Endothelial cell of umbilical vein (primary cell): ENCODE data around the gene ITGA11. TPM values are rescaled to one million over a fixed set of nuclear protein-coding genes. Genes with fewer than 3 reads are reported as not detected.
A peak's percentile ranks its signal among the peaks of the same experiment; 100 is the strongest.

Experiments used
- BruUV-seq: library from RNA; stranded (reverse); fragments of 400-500 nt; replicated peaks from 2 replicates; lab custom pipeline; 2021; lab: Mats Ljungman, UMichigan
- CTCF ChIA-PET: fragments of 300-600, 350-600 bp; sonication (Branson Sonifier 250); formaldehyde crosslinking; loops from one replicate; lab custom pipeline; 2021; ENCODE audit warnings: antibody characterized with exemption, inconsistent platforms; lab: Charles Lee
- POLR2A ChIA-PET: fragments of 300-600, 350-600 bp; sonication (Branson Sonifier 250); formaldehyde crosslinking; loops from one replicate; lab custom pipeline; 2021; ENCODE audit warnings: antibody characterized with exemption, inconsistent platforms; lab: Charles Lee
- DNase-seq: peaks from one replicate; pipeline ENCODE4 v3.0.0-alpha.2; 2011; ENCODE audit warnings: low read depth, low spot score
- FAIRE-seq: peaks from 2 replicates; lab custom pipeline; 2011; peaks lifted over from hg19 to GRCh38; lab: Jason Lieb, UNC
- H2AFZ ChIP-seq: 2 replicates; pipeline ENCODE4 v1.6.0; 2012; ENCODE audit warnings: low read depth, low read length, control low read depth, inconsistent platforms
- H3K27ac ChIP-seq: 2 replicates; pipeline ENCODE4 v1.5.1; 2011; ENCODE audit warnings: low read depth, mild to moderate bottlenecking, control low read depth, low read length, moderate library complexity; ENCODE audit not compliant: insufficient read depth
- H3K27me3 ChIP-seq, 2 experiments: 2 replicates each; pipeline versions ENCODE4 v1.6.0 to v1.6.1; 2011; ENCODE audit warnings: low read length in 2 of 2, mixed read lengths in 1 of 2; ENCODE audit not compliant: control insufficient read depth in 2 of 2, insufficient read depth in 2 of 2
- H3K36me3 ChIP-seq, 2 experiments: 2 replicates in 1 of 2; 3 replicates in 1 of 2; pipeline ENCODE4 v1.5.1; 2011; ENCODE audit warnings: low read length in 2 of 2, mild to moderate bottlenecking in 1 of 2, moderate library complexity in 1 of 2; ENCODE audit not compliant: control insufficient read depth in 2 of 2, insufficient read depth in 2 of 2; ENCODE audit errors: extremely low read depth in 1 of 2
- H3K4me1 ChIP-seq: 3 replicates; pipeline ENCODE4 v1.5.1; 2011; ENCODE audit warnings: mild to moderate bottlenecking, low read length; ENCODE audit not compliant: control insufficient read depth, insufficient read depth; ENCODE audit errors: extremely low read depth
- H3K4me2 ChIP-seq: 2 replicates; pipeline ENCODE4 v1.6.1; 2011; ENCODE audit warnings: low read length, control low read depth, mixed read lengths; ENCODE audit not compliant: insufficient read depth
- H3K4me3 ChIP-seq, 3 experiments: fragments of 200-600 bp in 1 of 3; sonication (generic), shearing (Covaris generic) in 1 of 3; replicated peaks in 1 of 3; 2 replicates each; pipeline ENCODE4 v1.5.1; 2011 to 2016; ENCODE audit warnings: control low read depth in 3 of 3, low read length in 3 of 3, mild to moderate bottlenecking in 2 of 3, inconsistent platforms in 1 of 3, low read depth in 1 of 3, moderate library complexity in 1 of 3; ENCODE audit not compliant: insufficient read depth in 1 of 3
- H3K79me2 ChIP-seq: 2 replicates; pipeline ENCODE4 v1.6.0; 2012; ENCODE audit warnings: low read length, inconsistent platforms; ENCODE audit not compliant: control insufficient read depth, insufficient read depth
- H3K9ac ChIP-seq: replicated peaks from 2 replicates; pipeline ENCODE3; 2011; ENCODE audit warnings: low read length, control low read depth; ENCODE audit not compliant: insufficient read depth; ENCODE audit errors: extremely low read depth
- H3K9me1 ChIP-seq: replicated peaks from 3 replicates; pipeline ENCODE4 v1.6.0; 2011; ENCODE audit warnings: mild to moderate bottlenecking, low read length; ENCODE audit not compliant: control insufficient read depth, insufficient read depth; ENCODE audit errors: extremely low read depth
- H3K9me3 ChIP-seq: replicated peaks from 2 replicates; pipeline ENCODE4 v1.5.1; 2012; ENCODE audit warnings: low read length, inconsistent platforms; ENCODE audit not compliant: control insufficient read depth, insufficient read depth
- H4K20me1 ChIP-seq: replicated peaks from 2 replicates; pipeline ENCODE3; 2011; ENCODE audit warnings: mild to moderate bottlenecking, low read length; ENCODE audit not compliant: control insufficient read depth, insufficient read depth; ENCODE audit errors: extremely low read depth
- GATA2 ChIP-seq: IDR thresholded peaks from 2 replicates; pipeline ENCODE4 v1.7.0; 2011; ENCODE audit warnings: low read depth, mild to moderate bottlenecking, moderate library complexity, mixed read lengths, low read length; ENCODE audit not compliant: insufficient read length, insufficient read depth
- POLR2A ChIP-seq: IDR thresholded peaks from 2 replicates; pipeline ENCODE4 v1.6.1; 2012; ENCODE audit warnings: low read depth, mild to moderate bottlenecking, control low read depth, low read length
- POLR2AphosphoS5 ChIP-seq: IDR thresholded peaks from 2 replicates; pipeline ENCODE4 v1.6.1; 2012; ENCODE audit warnings: low read depth, mild to moderate bottlenecking, control low read depth, low read length, moderate library complexity; ENCODE audit not compliant: insufficient read depth
- dilution Hi-C: fragments of 300-500 bp; cut with MboI; formaldehyde crosslinking; loops from one replicate; pipeline ENCODE4 v1.15.0; 2019; ENCODE audit warnings: low sequenced_read_pairs; ENCODE audit not compliant: extremely low pct_ligation_motif_present
- intact Hi-C: fragments of 100-400 bp; cut with micrococcal nuclease; formaldehyde crosslinking; loops from one replicate; pipeline ENCODE4 v1.10.0; 2022
- polyA plus RNA-seq, 4 experiments: library from polyadenylated mRNA; depleted of rRNA in 3 of 4; stranded (reverse) in 3 of 4; unstranded in 1 of 4; fragments of >200 nt; gene quantifications; 2 replicates each; pipeline versions ENCODE4 v1.2.1 to v1.2.3, GENCODE V29; 2011 to 2012; ENCODE audit warnings: missing spikeins in 1 of 4
- total RNA-seq: library from RNA; stranded (reverse); gene quantifications from 2 replicates; pipeline ENCODE4 v1.2.3, GENCODE V29; 2021
- TF ChIP-seq, protein P1 (sequence below), 2 donors: IDR thresholded peaks; 1 replicate in 1 of 2; 2 replicates in 1 of 2; pipeline ENCODE4 v1.5.1; 2011; ENCODE audit warnings: low read length in 2 of 2, mild to moderate bottlenecking in 2 of 2, moderate library complexity in 2 of 2, control low read depth in 1 of 2, inconsistent platforms in 1 of 2, low read depth in 1 of 2; ENCODE audit not compliant: insufficient read depth in 1 of 2; ENCODE audit errors: extremely low read depth in 1 of 2

ITGA11 gene
- total and polyA plus RNA-seq, 2 donors (not counting 3 experiments of a cell fraction or from before 2014, with no cell fraction given) = 0.18 to 1.0 TPM

DNA sequence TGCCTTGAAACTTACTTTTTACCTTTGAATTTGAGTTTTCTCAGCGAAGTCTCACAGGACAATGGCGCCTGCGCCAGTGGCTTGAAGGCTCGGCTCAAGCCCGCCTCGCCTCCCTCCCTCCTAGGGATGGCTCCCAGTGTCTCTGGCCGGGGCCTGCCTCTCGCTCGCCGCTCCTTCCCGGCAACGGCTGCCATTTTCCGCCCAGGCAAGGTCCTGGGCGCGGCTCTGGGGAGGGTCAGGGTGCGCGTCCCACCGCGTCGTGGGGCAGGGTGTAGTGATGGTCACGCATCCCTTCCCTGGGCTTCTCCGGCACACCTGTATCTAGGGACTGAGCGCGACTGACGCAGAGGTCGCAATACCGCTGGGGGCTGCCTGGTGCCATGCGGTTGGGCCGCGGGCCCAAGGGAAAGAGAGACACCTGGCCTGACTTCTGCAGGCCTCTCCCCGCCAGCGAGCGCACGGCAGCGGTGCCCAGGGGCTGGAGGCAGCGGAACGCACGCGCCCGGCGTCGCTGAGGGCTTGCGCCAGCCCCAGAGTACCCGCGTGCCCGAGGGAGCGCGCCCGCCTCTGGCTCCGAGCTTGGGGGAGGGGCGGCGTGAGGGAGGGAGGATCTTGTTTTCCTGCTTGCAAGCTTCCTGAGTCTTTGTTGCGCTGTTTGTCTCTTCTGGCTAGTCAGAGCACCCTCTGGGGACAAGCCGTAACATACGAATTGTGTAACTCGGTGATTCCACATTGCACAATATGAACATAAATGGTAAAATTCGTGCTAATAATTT is 175.1 kb downstream of the ITGA11 start:
- dilution Hi-C loops = no loop called here
- H3K27me3 ChIP-seq = peaks cover 8 to 12% of the 10 kb centered on the region in 2 experiments
- no peaks in the 10 kb centered on the region for H3K79me2 ChIP-seq
- no peaks in the 10 kb centered on the region for H3K36me3 ChIP-seq
- DNase-seq (peak; percentile 76), FAIRE-seq (peak; percentile 90)
- no peaks in the 10 kb centered on the region for H3K9me1 ChIP-seq
- intact Hi-C loops = no loop called here
- no peak overlapping the region for H3K27ac ChIP-seq
- peak overlapping the region; percentile 31 for H3K9ac ChIP-seq
- peak overlapping the region; percentile 99 for H2AFZ ChIP-seq
- TF ChIP-seq POLR2AphosphoS5 (peak; percentile 62), POLR2A (no peak)
- BruUV-seq = no TSS peak
- CTCF ChIA-PET = interaction anchor here (1.2 to 1.3 kb wide), 5 partner anchors 9 to 417 kb away, joined by 3 to 11 read pairs (median 5); partner anchors contain the start of gene FEM1B
- peak overlapping the region; percentile 0 to 54 (median 47) for H3K4me3 ChIP-seq
- H3K4me2 ChIP-seq = peak overlapping the region; percentile 85
- H4K20me1 ChIP-seq = no peaks in the 10 kb centered on the region
- POLR2A ChIA-PET = interaction anchor here (1.0 kb wide), 1 partner anchor 20 kb away, joined by 4 read pairs; the partner anchor contains the start of gene FEM1B
- peaks cover 5% of the 10 kb centered on the region for H3K4me1 ChIP-seq
- no peaks in the 10 kb centered on the region for H3K9me3 ChIP-seq

DNA sequence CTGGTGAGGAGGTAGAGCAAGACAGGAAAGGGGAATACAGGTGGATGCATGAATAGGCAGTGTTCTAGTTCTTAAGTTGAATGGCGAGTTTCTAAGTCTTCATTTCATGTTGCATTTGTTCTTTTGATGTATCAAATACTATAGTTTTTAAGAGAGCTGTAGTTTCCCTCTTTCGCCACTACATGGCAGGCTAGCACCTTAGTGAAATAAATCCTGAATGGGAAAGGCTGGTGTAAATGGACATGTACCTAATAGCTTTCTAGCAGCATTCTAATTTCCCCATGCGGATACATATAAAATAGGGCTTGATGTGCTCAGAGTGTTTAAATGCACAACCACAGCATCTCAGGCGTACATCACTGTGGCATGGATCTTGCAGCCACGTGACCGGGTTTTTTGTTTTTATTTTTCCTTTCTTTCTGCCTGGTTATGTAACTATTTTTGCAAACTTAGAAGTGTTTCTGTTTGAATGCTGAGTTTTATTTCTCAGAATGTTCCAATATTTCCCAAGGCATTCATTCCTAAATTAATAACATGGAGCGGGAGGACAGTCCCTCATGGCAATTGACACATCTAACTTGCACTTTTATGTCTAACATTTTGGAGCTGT is 178.9 kb downstream of the ITGA11 start:
- BruUV-seq = no TSS peak

More for the DNA sequence above, 178.9 kb downstream of the ITGA11 start:
- Histone ChIP-seq H3K79me2 (no peaks in the 10 kb centered on the region), H3K36me3 (no peaks in the 10 kb centered on the region), H4K20me1 (no peaks in the 10 kb centered on the region), H3K9me1 (no peaks in the 10 kb centered on the region), H3K4me2 (no peak overlapping the region), H3K9me3 (no peaks in the 10 kb centered on the region), H3K9ac (no peak overlapping the region), H3K4me3 (no peak overlapping the region), H3K4me1 (peaks cover 5% of the 10 kb centered on the region), H2AFZ (no peak overlapping the region), H3K27ac (no peak overlapping the region), H3K27me3 (peaks cover 7 to 10% of the 10 kb centered on the region in 2 experiments)
- dilution Hi-C loops = no loop called here
- POLR2A ChIA-PET = interaction anchor here (0.6 to 1.1 kb wide), 3 partner anchors 24 to 53 kb away, joined by 3 to 4 read pairs (median 4); partner anchors contain the start of gene FEM1B
- intact Hi-C loops = loop anchor here (1.0 to 5.0 kb wide), 4 partner anchors 53 to 422 kb away; no protein-coding TSS in a partner anchor
- TF ChIP-seq GATA2 = no peak
- TF ChIP-seq, protein P1, sequence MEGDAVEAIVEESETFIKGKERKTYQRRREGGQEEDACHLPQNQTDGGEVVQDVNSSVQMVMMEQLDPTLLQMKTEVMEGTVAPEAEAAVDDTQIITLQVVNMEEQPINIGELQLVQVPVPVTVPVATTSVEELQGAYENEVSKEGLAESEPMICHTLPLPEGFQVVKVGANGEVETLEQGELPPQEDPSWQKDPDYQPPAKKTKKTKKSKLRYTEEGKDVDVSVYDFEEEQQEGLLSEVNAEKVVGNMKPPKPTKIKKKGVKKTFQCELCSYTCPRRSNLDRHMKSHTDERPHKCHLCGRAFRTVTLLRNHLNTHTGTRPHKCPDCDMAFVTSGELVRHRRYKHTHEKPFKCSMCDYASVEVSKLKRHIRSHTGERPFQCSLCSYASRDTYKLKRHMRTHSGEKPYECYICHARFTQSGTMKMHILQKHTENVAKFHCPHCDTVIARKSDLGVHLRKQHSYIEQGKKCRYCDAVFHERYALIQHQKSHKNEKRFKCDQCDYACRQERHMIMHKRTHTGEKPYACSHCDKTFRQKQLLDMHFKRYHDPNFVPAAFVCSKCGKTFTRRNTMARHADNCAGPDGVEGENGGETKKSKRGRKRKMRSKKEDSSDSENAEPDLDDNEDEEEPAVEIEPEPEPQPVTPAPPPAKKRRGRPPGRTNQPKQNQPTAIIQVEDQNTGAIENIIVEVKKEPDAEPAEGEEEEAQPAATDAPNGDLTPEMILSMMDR (IDR thresholded peaks at IDR 0.05; ENCODE audit: extremely low read depth in 1 of 2, insufficient read depth in 1 of 2, low read depth in 1 of 2, low read length in 2 of 2) = peak; percentile 64 to 66
- FAIRE-seq = peak; percentile 70
- DNase-seq = peak; percentile 80
- CTCF ChIA-PET = interaction anchor here (0.5 to 5.5 kb wide), 70 partner anchors 8 to 1141 kb away, joined by 3 to 233 read pairs (median 4); partner anchors contain the start of genes CLN6 and FEM1B
